Hematopoietic multipotent progenitor cell treated with erythropoietin and hydrocortisone succinate and interleukin-3 and kit ligand, for 17 days (in vitro differentiated cells): ENCODE measurements around the gene XPO5.
"Not testable (repeated sequence)": the region's sequence is repeated elsewhere in the genome, so short reads cannot be mapped to it uniquely, and the experiment has no call there.

Experiments used
- DNase-seq: peaks from one replicate; pipeline ENCODE4 v3.0.0-alpha.2; 2015; ENCODE audit warnings: low spot score

The XPO5 gene

DNA sequence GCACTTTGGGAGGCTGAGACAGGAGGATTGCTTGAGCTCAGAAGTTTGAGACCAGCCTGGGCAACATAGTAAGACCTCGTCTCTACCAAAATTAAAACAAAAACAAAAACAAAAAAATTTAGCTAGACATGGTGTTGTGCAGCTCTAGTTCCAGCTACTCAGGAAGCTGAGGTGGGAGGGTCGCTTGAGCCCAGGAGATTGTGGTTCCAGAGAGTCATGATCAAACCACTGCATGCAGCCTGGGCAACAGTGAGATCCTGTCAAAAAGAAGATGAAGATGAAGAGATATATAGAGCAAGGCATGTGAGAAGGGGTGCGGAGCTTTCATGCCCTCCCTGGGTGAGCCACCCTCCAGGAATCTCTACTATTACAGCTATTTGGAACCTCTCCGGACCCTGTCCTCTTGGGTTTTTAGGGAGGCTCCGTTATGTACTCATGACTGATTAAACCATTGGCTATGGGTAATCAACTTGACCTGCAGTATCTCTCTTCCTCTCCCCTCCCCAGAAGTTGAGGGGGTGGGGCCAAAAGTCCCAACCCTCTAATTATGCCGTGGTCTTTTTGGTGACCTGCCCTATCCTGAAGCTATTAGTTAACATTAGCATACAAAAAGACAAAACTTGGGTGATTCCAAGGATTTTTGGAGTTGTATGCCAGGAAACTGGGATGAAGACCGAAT is 9.2 kb upstream of the XPO5 start:
- no peak for DNase-seq

DNA sequence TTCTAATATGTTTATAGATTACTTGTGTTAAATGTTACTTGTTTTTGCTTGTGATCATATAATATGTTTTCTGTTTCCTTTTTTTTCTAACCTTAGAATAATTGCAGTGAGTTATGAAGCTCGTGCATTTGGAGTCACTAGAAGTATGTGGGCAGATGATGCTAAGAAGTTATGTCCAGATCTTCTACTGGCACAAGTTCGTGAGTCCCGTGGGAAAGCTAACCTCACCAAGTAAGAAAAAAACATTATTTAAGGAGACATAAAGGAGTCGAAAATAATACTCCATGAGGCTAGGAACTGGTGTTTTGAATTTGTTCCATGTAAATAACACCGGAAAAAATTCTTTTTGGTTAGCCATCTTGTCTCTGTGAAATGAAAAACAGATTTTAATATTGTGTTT is 7.1 kb upstream of the XPO5 start:
- no peak for DNase-seq

DNA sequence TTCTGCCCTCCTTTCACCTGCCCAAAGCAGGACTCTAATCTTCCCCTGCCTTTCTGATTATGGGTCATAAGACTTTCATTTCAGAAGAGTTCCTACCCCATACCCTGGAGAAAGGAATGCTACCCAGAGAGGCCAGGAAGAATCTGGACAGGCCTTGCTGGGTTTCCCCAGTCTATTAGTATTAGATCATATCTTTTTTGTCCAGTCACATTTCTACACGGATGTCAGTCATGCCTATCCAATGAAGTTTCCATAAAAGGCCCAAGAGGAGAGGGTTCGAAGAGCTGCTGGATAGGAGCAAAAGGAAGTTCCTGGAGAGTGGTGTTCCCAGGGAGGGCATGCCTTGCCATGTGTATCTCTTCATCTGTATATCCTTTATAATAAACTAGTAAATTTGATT is 3.3 kb upstream of the XPO5 start:
- no peak for DNase-seq

DNA sequence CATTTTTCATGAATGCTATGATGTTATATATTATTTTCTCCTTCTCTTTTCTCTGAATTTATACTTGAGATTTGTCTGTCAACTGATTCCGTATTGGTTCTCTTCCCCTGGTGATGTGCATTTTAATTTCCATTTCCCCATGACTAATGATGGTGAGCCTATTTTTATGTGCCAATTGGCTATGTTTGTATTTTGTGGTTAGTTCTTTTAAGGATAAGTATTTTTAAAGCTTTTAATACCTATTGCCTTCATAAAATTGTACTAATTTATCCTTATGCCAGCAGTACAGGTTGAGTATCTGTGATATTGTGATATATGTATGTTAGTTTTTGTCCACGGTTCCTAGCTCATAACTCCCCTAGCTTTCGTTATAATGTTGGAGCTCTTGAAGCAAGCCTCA is 2.9 kb upstream of the XPO5 start:
- no peak for DNase-seq

DNA sequence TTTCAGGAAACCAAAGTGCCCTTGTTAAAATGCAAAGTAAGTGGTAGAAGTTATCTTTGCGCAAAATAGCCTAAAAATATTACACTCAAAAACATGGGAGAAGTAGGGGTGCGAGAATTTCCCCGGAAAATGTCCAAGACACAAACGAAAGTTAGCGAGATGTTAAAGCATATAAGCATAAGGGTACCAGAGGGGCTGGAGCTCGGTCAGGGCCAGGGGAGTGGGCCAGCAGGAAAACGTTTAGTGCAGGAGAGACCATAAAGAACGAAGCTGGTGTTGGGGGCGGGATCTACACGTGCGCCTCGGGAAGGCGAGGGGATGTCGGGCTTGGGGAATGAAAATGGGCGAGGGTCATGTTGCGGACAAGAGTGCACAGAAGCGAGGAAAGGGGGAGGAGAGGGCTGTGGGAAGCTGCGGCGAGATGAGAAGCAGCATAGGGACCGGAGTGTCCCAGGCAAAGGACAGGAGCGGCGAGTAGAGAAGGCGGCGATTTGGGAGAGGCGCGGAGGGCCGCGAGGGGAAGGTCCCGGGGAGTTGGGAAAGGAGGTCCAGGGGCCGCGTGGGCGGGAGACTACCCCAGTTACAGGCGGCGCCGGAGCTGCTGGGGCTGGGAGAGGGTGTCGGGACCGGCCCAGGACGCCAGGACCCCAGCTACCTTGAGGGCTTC is 600 bp downstream of the XPO5 start:
- no peak for DNase-seq

DNA sequence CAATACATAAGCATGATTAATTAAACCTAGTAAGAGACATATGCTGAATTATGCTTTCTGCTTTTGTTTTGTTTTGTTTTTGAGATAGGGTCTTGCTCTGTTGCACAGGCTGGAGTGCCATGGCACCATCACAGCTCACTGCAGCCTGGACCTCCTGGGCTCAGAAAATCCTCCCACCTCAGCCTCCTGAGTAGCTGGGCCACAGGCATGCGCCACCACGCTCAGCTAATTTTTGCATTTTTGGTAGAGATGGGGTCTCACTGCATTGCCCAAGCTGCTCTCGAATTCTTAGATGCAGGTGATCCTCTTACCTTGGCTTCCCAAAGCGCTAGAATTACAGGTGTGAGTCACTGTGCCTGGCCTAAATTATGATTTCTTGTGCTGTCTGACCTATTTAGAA is 3.8 kb downstream of the XPO5 start:
- no peak for DNase-seq

DNA sequence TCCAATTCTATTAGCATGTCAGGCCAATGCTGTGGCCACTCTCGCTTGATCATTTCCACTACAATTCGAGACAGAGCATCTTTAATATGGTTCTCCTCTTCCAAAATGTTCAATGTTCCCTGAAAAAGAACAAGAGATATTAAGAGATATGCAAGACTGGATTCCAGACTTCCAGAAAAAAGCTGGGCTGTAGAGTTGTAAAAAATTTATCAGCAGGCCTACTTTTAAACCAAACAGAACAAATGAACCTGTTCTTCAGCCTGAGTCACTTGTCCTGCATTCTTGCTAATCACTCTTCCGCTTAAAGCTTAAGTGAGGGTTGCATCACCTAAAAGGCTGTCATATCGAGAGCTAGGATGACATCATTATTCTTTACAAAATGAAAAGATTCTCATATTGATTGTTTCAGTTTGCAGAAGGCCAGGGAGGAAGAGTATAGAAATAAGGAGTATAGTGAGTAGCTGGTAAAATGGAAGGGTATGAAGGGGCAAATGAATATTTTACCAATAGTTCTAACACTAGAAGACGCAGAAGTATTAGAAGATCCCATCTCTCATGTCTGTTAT is 4.9 kb downstream of the XPO5 start:
- DNase-seq: no peak

DNA sequence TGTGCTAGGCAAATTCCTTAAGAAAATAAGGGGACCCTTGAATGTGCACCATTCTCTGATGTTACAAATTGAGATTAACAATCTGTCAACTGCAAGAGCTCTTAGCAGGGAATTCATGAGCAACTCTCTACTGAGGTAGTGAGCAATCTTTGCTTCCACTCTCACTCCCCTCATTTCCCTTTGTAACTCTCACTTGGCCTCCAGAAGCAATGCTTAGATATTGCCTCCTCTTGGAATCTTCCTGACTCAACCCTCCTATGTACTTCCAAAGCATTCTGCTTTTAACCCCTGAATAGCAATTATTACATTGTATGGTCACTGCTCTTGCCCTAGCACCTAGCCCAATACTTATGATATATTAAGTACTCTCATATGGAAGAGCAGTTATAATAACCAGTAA is 16.5 kb downstream of the XPO5 start:
- DNase-seq: no peak

DNA sequence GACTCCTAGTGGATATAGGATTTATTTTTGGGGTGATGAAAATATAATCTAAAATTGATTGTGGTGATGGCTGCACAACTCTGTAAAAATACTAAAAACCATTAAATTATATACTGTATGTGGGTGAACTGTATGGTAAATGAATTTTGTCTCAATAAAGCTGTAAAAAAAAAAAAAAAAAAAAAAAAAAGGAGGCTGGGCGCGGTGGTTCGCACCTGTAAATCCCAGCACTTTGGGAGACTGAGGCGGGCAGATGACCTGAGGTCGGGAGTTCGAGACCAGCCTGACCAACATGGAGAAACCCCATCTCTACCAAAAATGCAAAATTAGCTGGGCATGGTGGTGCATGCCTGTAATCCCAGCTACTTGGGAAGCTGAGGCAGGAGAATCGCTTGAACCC is 18.2 kb downstream of the XPO5 start:
- not testable (repeated sequence) for DNase-seq

DNA sequence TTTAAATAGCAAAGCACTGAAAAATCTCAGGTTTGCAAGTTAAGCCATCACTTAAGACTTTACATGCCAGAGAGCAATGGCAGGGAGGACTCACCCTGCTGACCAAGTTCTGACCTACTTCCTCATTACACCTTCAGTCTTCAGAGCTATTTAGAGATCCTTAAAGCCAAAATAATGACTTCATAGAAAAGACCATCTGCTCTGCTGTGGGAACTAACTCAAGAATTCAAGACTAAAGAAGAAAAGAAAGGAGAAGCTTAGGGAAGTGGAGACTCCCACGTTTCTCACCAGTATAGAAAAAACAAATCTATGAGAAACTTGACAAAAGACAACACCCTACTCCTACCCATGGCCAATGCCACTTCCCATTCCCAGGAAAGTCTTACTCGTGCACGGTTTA is 28.6 kb downstream of the XPO5 start:
- no peak for DNase-seq

DNA sequence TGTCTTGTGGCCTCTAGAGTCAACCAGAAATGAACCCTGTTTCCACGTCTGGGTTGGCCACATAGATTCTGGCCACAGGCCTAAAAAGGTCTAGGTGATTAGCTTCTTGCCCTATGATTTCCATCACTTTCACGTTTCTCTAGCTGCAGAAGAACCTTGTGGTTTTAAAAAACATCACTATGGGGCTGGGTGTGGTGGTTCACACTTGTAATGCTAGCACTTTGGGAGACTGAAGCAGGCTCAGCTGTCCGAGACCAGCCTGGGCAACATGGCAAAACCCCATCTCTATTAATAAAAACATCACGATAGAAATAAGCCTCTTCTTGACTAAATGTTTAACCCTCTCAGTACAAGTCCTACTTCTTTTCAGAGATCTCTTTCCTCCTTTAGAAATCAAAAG is 31.4 kb downstream of the XPO5 start:
- DNase-seq: no peak

DNA sequence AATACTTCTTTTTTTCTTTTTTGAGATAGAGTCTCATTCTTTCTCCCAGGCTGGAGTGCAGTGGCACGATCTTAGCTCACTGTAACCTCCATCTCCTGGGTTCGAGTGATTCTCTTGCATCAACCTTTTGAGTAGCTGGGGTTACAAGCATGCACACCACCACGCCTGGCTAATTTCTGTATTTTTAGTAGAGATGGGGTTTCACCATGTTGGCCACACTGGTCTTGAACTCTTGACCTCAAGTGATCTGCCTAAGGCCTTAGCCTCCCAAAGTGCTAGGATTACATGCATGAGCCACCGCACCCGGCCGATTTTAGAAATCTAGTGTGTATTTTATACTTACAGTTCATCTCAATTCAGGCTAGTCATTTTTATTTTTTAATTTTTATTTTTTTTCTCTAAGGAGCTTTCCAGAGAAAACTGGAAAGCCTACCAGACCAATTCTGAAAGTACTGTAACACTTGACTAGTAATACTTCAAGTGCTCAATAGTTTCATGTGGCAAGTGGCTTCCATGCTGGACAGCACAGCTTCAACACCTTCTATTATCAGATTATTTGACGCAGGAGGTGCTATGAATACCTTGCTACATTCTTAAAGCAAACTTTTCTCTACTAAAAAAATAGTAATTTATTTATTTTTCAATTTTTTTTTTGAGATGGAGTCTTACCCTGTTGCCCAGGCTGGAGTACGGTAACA is 33.9 kb downstream of the XPO5 start:
- no peak for DNase-seq

DNA sequence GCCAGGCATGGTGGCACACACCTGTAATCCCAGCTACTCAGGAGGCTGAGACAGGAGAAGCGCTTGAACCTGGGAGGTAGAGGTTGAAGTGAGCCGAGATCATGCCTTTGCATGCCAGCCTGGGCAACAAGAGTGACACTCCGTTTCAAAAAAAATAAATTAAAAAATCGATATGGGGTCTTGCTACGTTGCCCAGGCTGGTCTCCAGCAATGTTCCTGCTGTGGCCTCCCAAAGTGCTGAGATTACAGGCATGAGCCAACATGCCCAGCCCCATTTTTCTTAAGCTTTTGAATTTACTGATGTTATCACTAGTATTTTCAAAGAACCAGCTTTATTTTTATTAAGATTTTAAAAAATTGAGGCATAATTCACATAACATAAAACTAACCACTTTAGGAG is 35.3 kb downstream of the XPO5 start:
- DNase-seq: no peak

DNA sequence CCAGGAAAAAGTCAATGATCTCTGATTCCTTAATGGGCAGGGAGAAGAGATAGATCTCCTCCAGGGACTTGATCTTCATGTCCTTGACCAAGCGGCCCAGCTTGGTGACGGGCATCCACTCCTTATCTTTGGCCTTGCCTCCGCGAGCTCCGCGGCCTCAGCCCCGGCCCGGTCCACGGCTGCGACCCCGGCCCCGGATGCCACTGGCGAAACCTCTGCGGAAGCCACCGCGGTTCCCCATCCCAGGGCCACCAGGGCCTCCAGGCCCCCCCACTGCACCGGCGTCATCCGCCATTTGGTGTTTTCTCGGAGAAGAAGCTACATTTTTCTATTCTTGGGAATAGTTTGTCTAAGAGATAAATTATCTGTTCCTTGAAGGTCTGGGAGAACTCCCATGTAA is 36.4 kb downstream of the XPO5 start:
- not testable (repeated sequence) for DNase-seq

DNA sequence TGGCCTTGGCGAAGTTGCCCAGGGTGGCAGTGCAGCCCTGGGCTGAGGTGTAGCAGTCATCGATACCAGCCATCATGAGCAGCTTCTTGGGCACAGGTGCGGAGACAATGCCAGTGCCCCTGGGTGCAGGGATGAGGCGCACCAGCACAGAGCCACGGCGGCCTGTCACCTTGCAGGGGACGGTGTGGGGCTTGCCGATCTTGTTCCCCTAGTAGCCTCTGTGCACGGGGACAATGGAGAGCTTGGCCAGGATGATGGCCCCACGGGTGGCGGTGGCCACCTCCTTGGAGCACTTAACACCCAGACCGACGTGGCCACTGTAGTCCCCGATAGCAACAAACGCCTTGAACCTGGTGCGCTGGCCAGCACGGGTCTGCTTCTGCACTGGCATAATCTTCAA is 36.9 kb downstream of the XPO5 start:
- DNase-seq: not testable (repeated sequence)

DNA sequence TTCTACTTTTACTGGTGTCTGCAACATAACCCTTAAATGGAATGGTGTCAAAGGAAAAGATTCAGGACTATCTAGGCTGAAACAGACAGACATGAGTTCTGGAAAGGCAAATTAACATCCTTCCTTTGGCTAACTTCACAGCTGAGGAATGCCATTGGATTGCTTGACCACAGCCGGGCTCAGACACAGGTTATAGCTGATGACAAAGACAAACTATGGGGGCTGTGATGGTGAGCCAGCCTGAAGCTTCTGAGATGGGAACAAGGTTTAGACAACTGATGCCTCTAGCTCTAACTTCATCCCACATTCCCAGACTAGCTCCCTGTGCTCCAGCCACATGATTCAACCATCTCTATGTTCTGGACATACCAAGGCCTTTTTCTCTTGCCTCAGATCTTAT is 43.6 kb downstream of the XPO5 start:
- DNase-seq: no peak

DNA sequence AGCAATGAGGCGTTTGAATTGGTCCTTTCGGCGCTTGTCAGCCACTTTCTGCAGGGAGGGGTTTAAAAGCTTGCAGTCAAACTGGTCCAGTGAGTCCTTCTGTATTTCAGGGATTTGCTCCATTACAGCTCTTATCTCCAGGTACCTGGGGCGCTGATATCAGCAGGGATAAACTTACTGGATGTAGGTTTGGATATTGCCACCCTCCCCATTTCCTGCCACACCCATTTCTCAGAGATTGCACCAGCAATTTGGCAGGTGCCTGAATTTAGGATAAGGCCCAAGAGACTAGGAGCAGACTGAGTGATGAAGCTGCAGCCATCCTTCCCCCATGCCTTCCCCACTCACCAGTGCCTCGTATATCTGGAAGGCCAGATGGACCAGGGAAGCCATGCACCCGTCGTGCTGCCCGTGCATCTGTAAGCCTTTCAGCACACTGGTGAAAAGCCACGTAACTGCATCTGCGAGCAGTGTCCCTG is 51.3 kb downstream of the XPO5 start:
- no peak for DNase-seq

DNA sequence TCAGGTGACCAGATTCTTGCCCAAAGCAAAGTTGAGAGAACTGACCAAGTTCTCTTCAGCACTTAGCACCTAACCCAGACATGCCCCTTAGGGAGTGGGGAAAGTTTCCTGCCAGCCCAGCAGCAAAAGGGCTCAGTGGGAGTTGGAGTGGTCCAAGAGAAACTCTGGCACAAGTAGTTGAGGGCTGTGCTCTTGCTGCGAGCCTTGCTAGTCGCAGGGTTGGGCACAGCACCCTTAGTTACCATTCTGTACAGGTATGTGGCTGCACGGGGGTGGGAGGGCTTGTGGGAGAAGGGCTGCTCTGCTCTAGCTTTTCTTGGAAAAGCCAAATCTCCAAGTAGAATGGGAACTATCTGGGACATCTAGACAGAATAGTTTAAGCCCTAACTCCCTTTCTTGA is 52.6 kb downstream of the XPO5 start:
- no peak for DNase-seq

DNA sequence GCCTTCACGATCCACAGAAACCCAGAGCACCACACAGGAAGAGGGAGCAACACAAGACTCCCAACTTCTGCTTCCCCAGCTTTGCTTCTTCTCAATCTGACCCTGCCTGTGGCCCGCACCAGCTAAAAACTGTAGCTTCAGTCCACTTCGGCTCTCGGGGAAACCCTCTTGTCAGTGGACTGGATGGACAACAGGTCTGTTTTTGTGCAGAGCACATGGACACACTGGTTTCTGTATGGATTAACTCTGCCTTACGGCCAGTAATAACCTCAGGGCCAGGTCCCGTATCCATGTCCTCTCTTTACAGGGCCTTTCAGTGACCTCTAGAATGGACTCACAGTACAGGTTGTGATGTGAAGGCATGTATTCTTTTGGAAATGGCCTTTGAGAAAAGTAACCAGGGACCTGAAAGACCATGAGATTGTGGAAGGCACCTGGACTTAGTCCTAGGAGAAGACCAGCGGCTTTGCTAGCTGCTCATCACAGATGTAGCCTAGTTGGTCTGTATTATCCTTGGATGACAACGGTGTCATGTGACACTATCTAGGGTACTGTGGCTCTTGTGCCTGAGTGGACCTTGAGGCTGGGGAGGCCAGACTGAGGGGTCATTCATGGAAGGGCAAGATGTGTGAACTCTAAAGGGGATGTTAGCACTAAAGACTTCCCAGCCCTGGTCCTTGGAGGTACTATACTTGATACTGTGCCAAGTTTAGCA is 53.1 kb downstream of the XPO5 start:
- no peak for DNase-seq

DNA sequence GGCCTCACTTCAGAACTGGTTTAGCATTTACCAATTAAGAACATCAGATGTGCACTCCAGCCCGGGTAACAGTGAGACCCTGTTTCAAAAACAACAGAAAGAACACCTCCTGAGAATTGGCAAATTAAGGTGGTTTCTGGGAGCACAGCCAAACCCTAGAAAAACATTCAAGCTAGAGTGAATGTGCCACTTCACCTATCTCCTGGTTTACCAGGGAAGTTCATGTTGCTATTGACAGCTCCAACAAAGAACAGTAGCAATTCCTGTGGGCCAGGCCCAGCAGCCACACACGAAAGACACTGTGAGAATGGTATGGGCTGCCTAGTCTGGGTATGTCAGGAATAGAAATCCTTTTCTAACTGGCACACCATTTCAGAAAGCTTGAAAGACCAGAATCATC is 54.0 kb downstream of the XPO5 start:
- DNase-seq: no peak

DNA sequence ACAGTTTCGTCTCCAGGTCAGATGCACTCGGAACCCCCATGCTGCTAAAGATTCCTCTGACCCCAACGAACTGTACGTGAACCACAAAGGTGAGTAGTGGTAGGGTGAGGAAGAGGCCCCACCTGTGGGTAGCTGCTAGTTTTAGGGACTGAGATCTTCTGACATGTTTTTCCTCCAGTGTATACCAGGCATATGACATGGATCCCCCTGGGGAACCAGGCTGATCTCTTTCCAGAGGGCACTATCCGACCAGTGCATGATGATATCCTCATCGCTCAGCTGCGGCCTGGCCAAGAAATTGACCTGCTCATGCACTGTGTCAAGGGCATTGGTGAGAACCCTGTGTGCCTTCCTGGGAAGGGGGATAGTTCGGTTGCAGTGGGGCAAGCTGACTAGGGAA is 55.7 kb downstream of the XPO5 start:
- no peak for DNase-seq
